Central memory CD8-positive, alpha-beta T cell (primary cell): ENCODE measurements around the gene PTPN13.

Experiments
- ATAC-seq: fragments of 150-1000 bp; cut with Tn5 transposase; replicated peaks from 2 replicates; pipeline ENCODE4 v1.10.0; 2022; ENCODE audit warnings: mild to moderate bottlenecking, moderate FRiP score, moderate number of reproducible peaks; ENCODE audit not compliant: poor library complexity, severe bottlenecking; ENCODE audit errors: extremely low read depth
- DNase-seq, 2 donors: peaks; one replicate each; pipeline ENCODE4 v3.0.0; 2021; ENCODE audit warnings: low spot score in 2 of 2
- H3K27ac Mint-ChIP-seq: one replicate; pipeline ENCODE4 v1.8.0; 2022; ENCODE audit warnings: low read depth, mild to moderate bottlenecking, moderate library complexity, mixed read lengths
- H3K27me3 Mint-ChIP-seq: one replicate; pipeline ENCODE4 v1.8.0; 2022; ENCODE audit warnings: mixed read lengths
- H3K36me3 Mint-ChIP-seq: one replicate; pipeline ENCODE4 v1.8.0; 2022; ENCODE audit warnings: mild to moderate bottlenecking, moderate library complexity, mixed read lengths; ENCODE audit not compliant: insufficient read depth
- H3K4me1 Mint-ChIP-seq: one replicate; pipeline ENCODE4 v1.8.0; 2022; ENCODE audit warnings: mixed read lengths
- H3K4me3 Mint-ChIP-seq: one replicate; pipeline ENCODE4 v1.8.0; 2022; ENCODE audit warnings: mild to moderate bottlenecking, moderate library complexity, mixed read lengths
- H3K9me3 Mint-ChIP-seq: one replicate; pipeline ENCODE4 v1.8.0; 2022; ENCODE audit warnings: mixed read lengths

The PTPN13 gene

GRCh38 chr4:86593688-86594558, at the start of gene PTPN13:
PTPN13 (plus strand) TSS chr4:86594315; CDS start chr4:86635257, 40,942 bp downstream.
- DNase-seq (no peak), ATAC-seq (peak; percentile 10)
- Mint-ChIP-seq H3K27me3 (peaks cover 46% of the 10 kb centered on the region), H3K4me1 (peaks cover 9% of the 10 kb centered on the region), H3K9me3 (peaks cover 2% of the 10 kb centered on the region), H3K27ac (no peak within 1 kb of the TSS), H3K4me3 (peak within 1 kb of the TSS; percentile 46), H3K36me3 (no peaks in the 10 kb centered on the region)

GRCh38 chr4:86547140-86547539, 47.0 kb upstream of the PTPN13 start:
- DNase-seq (no peak), ATAC-seq (no peak)
- H3K36me3 Mint-ChIP-seq = no peaks in the 10 kb centered on the region
- no peak overlapping the region for H3K4me3 Mint-ChIP-seq
- H3K27ac Mint-ChIP-seq = no peak overlapping the region
- no peaks in the 10 kb centered on the region for H3K27me3 Mint-ChIP-seq
- H3K9me3 Mint-ChIP-seq = no peaks in the 10 kb centered on the region
- H3K4me1 Mint-ChIP-seq = peaks cover 6% of the 10 kb centered on the region

GRCh38 chr4:86549163-86549788, 44.8 kb upstream of the PTPN13 start:
- DNase-seq = no peak
- H3K4me1 Mint-ChIP-seq = peaks cover 6% of the 10 kb centered on the region
- H3K9me3 Mint-ChIP-seq = no peaks in the 10 kb centered on the region
- H3K4me3 Mint-ChIP-seq = no peak overlapping the region
- no peak for ATAC-seq
- H3K27ac Mint-ChIP-seq = no peak overlapping the region
- H3K27me3 Mint-ChIP-seq = no peaks in the 10 kb centered on the region
- no peaks in the 10 kb centered on the region for H3K36me3 Mint-ChIP-seq

- Mint-ChIP-seq H3K4me3 (no peak overlapping the region), H3K4me1 (no peaks in the 10 kb centered on the region), H3K27ac (no peak overlapping the region), H3K9me3 (peaks cover 5% of the 10 kb centered on the region), H3K36me3 (peaks cover 2% of the 10 kb centered on the region), H3K27me3 (no peaks in the 10 kb centered on the region)
- DNase-seq (no peak), ATAC-seq (no peak)
Observed at GRCh38 chr4:86551387-86551786, 42.7 kb upstream of the PTPN13 start.

- Mint-ChIP-seq H3K4me1 (no peaks in the 10 kb centered on the region), H3K4me3 (no peak overlapping the region), H3K36me3 (peaks cover 2% of the 10 kb centered on the region), H3K9me3 (peaks cover 5% of the 10 kb centered on the region), H3K27me3 (no peaks in the 10 kb centered on the region), H3K27ac (no peak overlapping the region)
- DNase-seq (no peak), ATAC-seq (no peak)
Observed at GRCh38 chr4:86554646-86555045, 39.5 kb upstream of the PTPN13 start.

- no peak overlapping the region for H3K27ac Mint-ChIP-seq
- H3K36me3 Mint-ChIP-seq = peaks cover 2% of the 10 kb centered on the region
- H3K4me1 Mint-ChIP-seq = no peaks in the 10 kb centered on the region
- H3K27me3 Mint-ChIP-seq = no peaks in the 10 kb centered on the region
- no peak for ATAC-seq
- no peak for DNase-seq
- H3K9me3 Mint-ChIP-seq = peaks cover 5% of the 10 kb centered on the region
- H3K4me3 Mint-ChIP-seq = no peak overlapping the region
Observed at GRCh38 chr4:86556791-86557415, 37.2 kb upstream of the PTPN13 start.

- H3K27ac Mint-ChIP-seq = no peak overlapping the region
- H3K4me3 Mint-ChIP-seq = no peak overlapping the region
- H3K36me3 Mint-ChIP-seq = peaks cover 2% of the 10 kb centered on the region
- ATAC-seq (no peak), DNase-seq (no peak)
- peaks cover 5% of the 10 kb centered on the region for H3K9me3 Mint-ChIP-seq
- H3K27me3 Mint-ChIP-seq = no peaks in the 10 kb centered on the region
- no peaks in the 10 kb centered on the region for H3K4me1 Mint-ChIP-seq
Observed at GRCh38 chr4:86557526-86557925, 36.6 kb upstream of the PTPN13 start.

- Mint-ChIP-seq H3K27me3 (no peaks in the 10 kb centered on the region), H3K36me3 (peaks cover 2% of the 10 kb centered on the region), H3K4me1 (no peaks in the 10 kb centered on the region), H3K4me3 (no peak overlapping the region), H3K27ac (no peak overlapping the region), H3K9me3 (peaks cover 5% of the 10 kb centered on the region)
- ATAC-seq (no peak), DNase-seq (no peak)
Observed at GRCh38 chr4:86558258-86558657, 35.9 kb upstream of the PTPN13 start.

- H3K9me3 Mint-ChIP-seq = peaks cover 5% of the 10 kb centered on the region
- no peaks in the 10 kb centered on the region for H3K27me3 Mint-ChIP-seq
- DNase-seq = no peak
- H3K36me3 Mint-ChIP-seq = peaks cover 2% of the 10 kb centered on the region
- no peak overlapping the region for H3K4me3 Mint-ChIP-seq
- no peak overlapping the region for H3K27ac Mint-ChIP-seq
- no peaks in the 10 kb centered on the region for H3K4me1 Mint-ChIP-seq
- ATAC-seq = no peak
Observed at GRCh38 chr4:86558797-86559196, 35.3 kb upstream of the PTPN13 start.

GRCh38 chr4:86560447-86560846, 33.7 kb upstream of the PTPN13 start:
- no peaks in the 10 kb centered on the region for H3K27me3 Mint-ChIP-seq
- no peaks in the 10 kb centered on the region for H3K9me3 Mint-ChIP-seq

GRCh38 chr4:86561256-86561655, 32.9 kb upstream of the PTPN13 start:
- no peak for ATAC-seq
- Mint-ChIP-seq H3K27ac (no peak overlapping the region), H3K27me3 (no peaks in the 10 kb centered on the region), H3K4me3 (no peak overlapping the region), H3K36me3 (no peaks in the 10 kb centered on the region), H3K4me1 (no peaks in the 10 kb centered on the region), H3K9me3 (no peaks in the 10 kb centered on the region)
- no peak for DNase-seq

More at GRCh38 chr4:86560447-86560846, 33.7 kb upstream of the PTPN13 start:
- Mint-ChIP-seq H3K4me3 (no peak overlapping the region), H3K36me3 (no peaks in the 10 kb centered on the region), H3K4me1 (no peaks in the 10 kb centered on the region), H3K27ac (no peak overlapping the region)
- DNase-seq (no peak), ATAC-seq (no peak)

GRCh38 chr4:86563416-86563815, 30.7 kb upstream of the PTPN13 start:
- Mint-ChIP-seq H3K27me3 (no peaks in the 10 kb centered on the region), H3K4me3 (no peak overlapping the region)
- no peak for DNase-seq

GRCh38 chr4:86564795-86565194, 29.3 kb upstream of the PTPN13 start:
- no peak for ATAC-seq
- Mint-ChIP-seq H3K27ac (no peak overlapping the region), H3K27me3 (no peaks in the 10 kb centered on the region), H3K4me3 (no peak overlapping the region), H3K36me3 (no peaks in the 10 kb centered on the region), H3K9me3 (no peaks in the 10 kb centered on the region), H3K4me1 (no peaks in the 10 kb centered on the region)
- no peak for DNase-seq

More at GRCh38 chr4:86563416-86563815, 30.7 kb upstream of the PTPN13 start:
- no peak for ATAC-seq
- Mint-ChIP-seq H3K36me3 (no peaks in the 10 kb centered on the region), H3K4me1 (no peaks in the 10 kb centered on the region), H3K27ac (no peak overlapping the region), H3K9me3 (no peaks in the 10 kb centered on the region)
